NCI-H524 treated with DMSO at 0.1 percent for 48 hours (cell line): Measurements from ENCODE around the gene PRKN.
"Not testable (repeated sequence)": the region's sequence is repeated elsewhere in the genome, so short reads cannot be mapped to it uniquely, and the experiment has no call there.

Experiments
- DNase-seq: peaks from one replicate; lab custom pipeline; 2025; lab: John Stamatoyannopoulos, UW

PRKN gene

GRCh38 chr6:162532283-162533008 lies 195.1 kb downstream of the PRKN start:
- no peak for DNase-seq

GRCh38 chr6:162531391-162531790 lies 196.2 kb downstream of the PRKN start:
- not testable (repeated sequence) for DNase-seq

- no peak for DNase-seq
Observed at GRCh38 chr6:162528538-162528937, 199.0 kb downstream of the PRKN start.

- no peak for DNase-seq
Observed at GRCh38 chr6:162526960-162527359, 200.6 kb downstream of the PRKN start.

- DNase-seq, result no peak
Observed at GRCh38 chr6:162525181-162525580, 202.4 kb downstream of the PRKN start.

GRCh38 chr6:162512744-162513143 lies 214.8 kb downstream of the PRKN start:
- DNase-seq, result no peak

GRCh38 chr6:162497389-162497788 lies 230.2 kb downstream of the PRKN start:
- no peak for DNase-seq

GRCh38 chr6:162493917-162494316 lies 233.6 kb downstream of the PRKN start:
- DNase-seq, result no peak

- peak; percentile 28 for DNase-seq
Observed at GRCh38 chr6:162491637-162492036, 235.9 kb downstream of the PRKN start.

- no peak for DNase-seq
Observed at GRCh38 chr6:162489101-162489976, 238.2 kb downstream of the PRKN start.

GRCh38 chr6:162488444-162488843 lies 239.1 kb downstream of the PRKN start:
- DNase-seq, result no peak

GRCh38 chr6:162485464-162485863 lies 242.1 kb downstream of the PRKN start:
- peak; percentile 88 for DNase-seq

- no peak for DNase-seq
Observed at GRCh38 chr6:162481938-162482337, 245.6 kb downstream of the PRKN start.

- no peak for DNase-seq
Observed at GRCh38 chr6:162481320-162481719, 246.2 kb downstream of the PRKN start.

- peak; percentile 17 for DNase-seq
Observed at GRCh38 chr6:162478192-162478671, 249.3 kb downstream of the PRKN start.

GRCh38 chr6:162474722-162475121 lies 252.8 kb downstream of the PRKN start:
- no peak for DNase-seq

- no peak for DNase-seq
Observed at GRCh38 chr6:162471842-162472241, 255.7 kb downstream of the PRKN start.

- no peak for DNase-seq
Observed at GRCh38 chr6:162468326-162468725, 259.2 kb downstream of the PRKN start.

- DNase-seq, result no peak
Observed at GRCh38 chr6:162467679-162468078, 259.9 kb downstream of the PRKN start.

GRCh38 chr6:162463576-162463975 lies 264.0 kb downstream of the PRKN start:
- no peak for DNase-seq

GRCh38 chr6:162459985-162460384 lies 267.6 kb downstream of the PRKN start:
- DNase-seq, result no peak

- no peak for DNase-seq
Observed at GRCh38 chr6:162450358-162450757, 277.2 kb downstream of the PRKN start.

- no peak for DNase-seq
Observed at GRCh38 chr6:162448294-162448693, 279.3 kb downstream of the PRKN start.
